ENCODE data around the gene PDS5A. TPM values are rescaled to one million over a fixed set of nuclear protein-coding genes. Genes with fewer than 3 reads are reported as not detected.

Gene PDS5A
- total and polyA plus RNA-seq, 4 donors = 21.2 to 121 (median 42.3) TPM

- H3K9me3 ChIP-seq (ENCODE audit: control insufficient read depth in 4 of 4, insufficient read depth in 3 of 4, low read length in 3 of 4) = no peaks in the 10 kb centered on the region
- H3K27me3 ChIP-seq (ENCODE audit: control insufficient read depth in 3 of 3, insufficient read depth in 3 of 3, low read length in 2 of 3) = no peaks in the 10 kb centered on the region
- 89 to 96% methylated on average over 15 of the region's 15 CpGs for WGBS, 2 donors
- no peak overlapping the region for H3K27ac ChIP-seq (ENCODE audit: low read depth in 1 of 2, low read length in 1 of 2)
- no peak for DNase-seq
- no peaks in the 10 kb centered on the region for H3K36me3 ChIP-seq (ENCODE audit: control insufficient read depth in 4 of 4, insufficient read depth in 4 of 4, low read length in 4 of 4)
- H3K9ac ChIP-seq (ENCODE audit: insufficient read depth in 1 of 2, low read length in 2 of 2) = no peak overlapping the region
- no peak for TF ChIP-seq CTCF (IDR thresholded peaks at IDR 0.05; ENCODE audit: control extremely low read depth, extremely low read depth)
- no peak overlapping the region for H3K4me3 ChIP-seq
- H3K4me1 ChIP-seq (ENCODE audit: control insufficient read depth in 5 of 5, insufficient read depth in 5 of 5, low read length in 5 of 5) = no peaks in the 10 kb centered on the region
- ATAC-seq (ENCODE audit: insufficient read depth, low FRiP score) = no peak
Observed at GRCh38 chr4:40020221-40020620, 42.5 kb upstream of the PDS5A start.

GRCh38 chr4:40016007-40016406 is 38.3 kb upstream of the PDS5A start:
- H3K9ac ChIP-seq (ENCODE audit: insufficient read depth in 1 of 2, low read length in 2 of 2) = no peak overlapping the region
- no peak overlapping the region for H3K4me3 ChIP-seq
- H3K27ac ChIP-seq (ENCODE audit: low read depth in 1 of 2, low read length in 1 of 2) = no peak overlapping the region
- TF ChIP-seq CTCF (IDR thresholded peaks at IDR 0.05; ENCODE audit: control extremely low read depth, extremely low read depth) = no peak
- DNase-seq (no peak), ATAC-seq (ENCODE audit: insufficient read depth, low FRiP score) (no peak)
- no peaks in the 10 kb centered on the region for H3K36me3 ChIP-seq (ENCODE audit: control insufficient read depth in 4 of 4, insufficient read depth in 4 of 4, low read length in 4 of 4)
- 91 to 93% methylated on average over 2 of the region's 2 CpGs for WGBS, 2 donors
- no peaks in the 10 kb centered on the region for H3K27me3 ChIP-seq (ENCODE audit: control insufficient read depth in 3 of 3, insufficient read depth in 3 of 3, low read length in 2 of 3)
- H3K4me1 ChIP-seq (ENCODE audit: control insufficient read depth in 5 of 5, insufficient read depth in 5 of 5, low read length in 5 of 5) = no peaks in the 10 kb centered on the region
- H3K9me3 ChIP-seq (ENCODE audit: control insufficient read depth in 4 of 4, insufficient read depth in 3 of 4, low read length in 3 of 4) = no peaks in the 10 kb centered on the region

- Histone ChIP-seq H3K4me1 (ENCODE audit: control insufficient read depth in 5 of 5, insufficient read depth in 5 of 5, low read length in 5 of 5) (no peaks in the 10 kb centered on the region), H3K9ac (ENCODE audit: insufficient read depth in 1 of 2, low read length in 2 of 2) (no peak overlapping the region), H3K36me3 (ENCODE audit: control insufficient read depth in 4 of 4, insufficient read depth in 4 of 4, low read length in 4 of 4) (no peaks in the 10 kb centered on the region), H3K27ac (ENCODE audit: low read depth in 1 of 2, low read length in 1 of 2) (no peak overlapping the region), H3K9me3 (ENCODE audit: control insufficient read depth in 4 of 4, insufficient read depth in 3 of 4, low read length in 3 of 4) (no peaks in the 10 kb centered on the region), H3K4me3 (no peak overlapping the region), H3K27me3 (ENCODE audit: control insufficient read depth in 3 of 3, insufficient read depth in 3 of 3, low read length in 2 of 3) (no peaks in the 10 kb centered on the region)
- DNase-seq = peak in 1 of 3 donors; percentile 9
- no peak for TF ChIP-seq CTCF (IDR thresholded peaks at IDR 0.05; ENCODE audit: control extremely low read depth, extremely low read depth)
- peak; percentile 79 for ATAC-seq (ENCODE audit: insufficient read depth, low FRiP score)
- WGBS, 2 donors = 19 to 55% methylated on average over 1 of the region's 1 CpG
Observed at GRCh38 chr4:40003986-40004385, 26.3 kb upstream of the PDS5A start.

GRCh38 chr4:40000711-40001110 is 23.0 kb upstream of the PDS5A start:
- Histone ChIP-seq H3K9me3 (ENCODE audit: control insufficient read depth in 4 of 4, insufficient read depth in 3 of 4, low read length in 3 of 4) (no peaks in the 10 kb centered on the region), H3K36me3 (ENCODE audit: control insufficient read depth in 4 of 4, insufficient read depth in 4 of 4, low read length in 4 of 4) (no peaks in the 10 kb centered on the region), H3K9ac (ENCODE audit: insufficient read depth in 1 of 2, low read length in 2 of 2) (no peak overlapping the region), H3K4me3 (no peak overlapping the region), H3K4me1 (ENCODE audit: control insufficient read depth in 5 of 5, insufficient read depth in 5 of 5, low read length in 5 of 5) (no peaks in the 10 kb centered on the region), H3K27me3 (ENCODE audit: control insufficient read depth in 3 of 3, insufficient read depth in 3 of 3, low read length in 2 of 3) (no peaks in the 10 kb centered on the region), H3K27ac (ENCODE audit: low read depth in 1 of 2, low read length in 1 of 2) (no peak overlapping the region)
- no peak for ATAC-seq (ENCODE audit: insufficient read depth, low FRiP score)
- WGBS, 2 donors = 86 to 88% methylated on average over 6 of the region's 6 CpGs
- no peak for DNase-seq
- TF ChIP-seq CTCF (IDR thresholded peaks at IDR 0.05; ENCODE audit: control extremely low read depth, extremely low read depth) = no peak
